Astrocyte of the cerebellum (primary cell): ENCODE results near the gene NUP155.
"Not testable (repeated sequence)": the region's sequence is repeated elsewhere in the genome, so short reads cannot be mapped to it uniquely, and the experiment has no call there.

ENCODE experiments used
- DNase-seq: peaks from one replicate; pipeline ENCODE4 v3.0.0-alpha.2; 2011; ENCODE audit warnings: low read depth
- H3K4me3 ChIP-seq: 2 replicates; pipeline ENCODE4 v1.5.1; 2011; ENCODE audit warnings: mild to moderate bottlenecking, low read depth, low read length, moderate library complexity
- CTCF ChIP-seq: IDR thresholded peaks from 2 replicates; pipeline ENCODE4 v1.5.1; 2012; ENCODE audit warnings: low read length, low read depth, moderate library complexity, mild to moderate bottlenecking; ENCODE audit errors: missing control alignments
- in situ Hi-C: cut with HindIII; loops from 2 replicates; pipeline ENCODE4 v1.10.0; 2017; ENCODE audit warnings: low sequenced_read_pairs

Gene NUP155

DNA sequence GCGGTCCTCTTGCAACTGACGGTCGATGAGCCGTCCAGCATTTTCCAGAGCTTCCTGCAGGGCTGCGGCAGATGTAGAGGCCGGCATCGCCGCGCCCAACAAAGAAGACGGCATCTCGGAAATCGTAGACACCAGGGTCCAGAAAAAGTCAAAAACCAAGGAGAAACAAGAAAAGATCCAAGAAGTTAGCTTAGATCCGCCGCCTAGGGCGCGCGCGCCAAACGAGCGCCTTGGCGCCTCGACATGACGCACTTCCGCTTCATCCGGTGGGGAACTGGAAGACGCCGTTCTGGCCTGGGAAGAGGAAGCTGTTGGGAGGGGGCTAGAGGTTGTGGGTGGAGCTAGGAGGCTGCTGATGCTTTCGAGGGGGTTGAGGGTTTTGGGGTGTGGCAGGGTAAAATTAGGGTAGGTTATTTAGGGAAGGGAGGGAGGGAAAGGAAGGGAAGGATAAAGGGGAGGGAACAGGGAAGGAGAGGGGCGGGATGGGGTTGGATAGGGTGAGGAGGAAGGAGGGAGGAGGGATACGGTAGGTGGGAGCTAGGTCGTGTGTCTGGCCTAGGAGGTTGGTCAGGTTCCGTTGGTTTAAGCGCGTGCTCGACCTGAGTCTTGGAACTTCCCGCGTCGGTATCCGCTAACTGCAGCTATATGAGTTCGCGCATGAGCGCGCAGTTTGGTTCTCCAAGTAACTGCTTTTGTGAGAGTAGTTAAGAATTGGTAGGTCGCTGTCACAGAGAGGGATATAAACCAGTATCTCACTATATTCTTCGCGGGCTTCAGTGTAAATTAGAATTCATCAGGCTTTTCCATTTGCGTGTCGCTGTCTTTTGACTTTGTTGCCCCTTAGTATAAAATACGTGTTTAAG, at the start of gene NUP155:
Gene NUP155 (minus strand): TSS at position 243 of the 863 bp plus-strand sequence. CDS start 129 bp downstream, at position 114.
- DNase-seq, result peak; percentile 91
- peak within 1 kb of the TSS; percentile 96 for H3K4me3 ChIP-seq
- TF ChIP-seq CTCF, result no peak
- in situ Hi-C loops, result no loop called here

- no peak overlapping the region for H3K4me3 ChIP-seq
- in situ Hi-C loops, result loop anchor here (25.0 kb wide), 1 partner anchor 770 kb away; no protein-coding TSS in a partner anchor
- no peak for TF ChIP-seq CTCF
- no peak for DNase-seq
Measured at GRCh38 chr5:37417347-37417746, 46.4 kb upstream of the NUP155 start.

- not testable (repeated sequence) for H3K4me3 ChIP-seq, DNase-seq
- in situ Hi-C loops, result loop anchor here (25.0 kb wide), 1 partner anchor 772 kb away; no protein-coding TSS in a partner anchor
Measured at GRCh38 chr5:37415456-37415855, 44.5 kb upstream of the NUP155 start.

- H3K4me3 ChIP-seq, result no peak overlapping the region
- no peak for DNase-seq
- in situ Hi-C loops, result loop anchor here (25.0 kb wide), 1 partner anchor 775 kb away; no protein-coding TSS in a partner anchor
- no peak for TF ChIP-seq CTCF
Measured at GRCh38 chr5:37412515-37412914, 41.6 kb upstream of the NUP155 start.

DNA sequence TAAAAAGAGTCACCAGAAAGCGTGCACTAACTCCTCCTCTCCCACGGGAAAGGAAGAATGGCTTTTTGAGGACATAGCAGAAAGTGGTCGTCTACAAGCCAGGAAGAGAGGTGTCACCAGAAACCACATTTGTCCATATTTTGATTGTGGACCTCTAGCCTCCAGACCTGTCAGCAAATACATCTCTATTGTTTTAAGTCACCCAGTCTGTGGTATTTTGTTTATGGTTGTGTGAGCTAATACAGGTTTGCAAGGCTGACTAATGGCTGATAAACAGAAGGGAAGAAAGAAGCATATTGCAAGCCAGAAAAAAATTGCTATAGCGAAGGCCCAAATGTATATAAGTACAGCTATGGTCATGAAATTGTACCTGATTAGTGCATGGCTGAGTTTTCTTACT, 29.6 kb upstream of the NUP155 start:
- in situ Hi-C loops, result loop anchor here (25.0 kb wide), 1 partner anchor 787 kb away; no protein-coding TSS in a partner anchor
- no peak overlapping the region for H3K4me3 ChIP-seq
- no peak for TF ChIP-seq CTCF
- no peak for DNase-seq

GRCh38 chr5:37396352-37396751, 25.4 kb upstream of the NUP155 start:
- H3K4me3 ChIP-seq, result no peak overlapping the region
- DNase-seq, result no peak
- in situ Hi-C loops, result no loop called here
- no peak for TF ChIP-seq CTCF

DNA sequence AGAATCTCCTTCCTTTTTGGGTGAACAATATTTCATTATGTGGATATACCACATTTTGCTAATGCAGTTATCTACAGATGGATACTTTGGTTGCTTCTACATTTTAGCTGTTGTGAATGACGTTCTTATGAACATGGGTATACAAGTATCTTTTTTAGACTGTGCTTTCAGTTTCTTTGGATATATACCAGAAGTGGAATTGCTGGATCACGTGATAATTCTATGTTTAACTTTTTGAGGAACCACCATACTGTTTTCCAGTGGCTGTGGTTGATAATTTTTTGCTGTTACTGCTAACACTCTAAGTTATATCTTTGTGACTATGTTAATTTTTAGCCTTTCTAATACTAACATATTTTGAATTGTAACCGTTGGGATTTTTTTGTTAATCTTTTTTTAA, 20.7 kb upstream of the NUP155 start:
- no peak for DNase-seq
- TF ChIP-seq CTCF, result no peak
- in situ Hi-C loops, result no loop called here
- no peak overlapping the region for H3K4me3 ChIP-seq
